ENCODE measurements around the gene DGKI.

DNA sequence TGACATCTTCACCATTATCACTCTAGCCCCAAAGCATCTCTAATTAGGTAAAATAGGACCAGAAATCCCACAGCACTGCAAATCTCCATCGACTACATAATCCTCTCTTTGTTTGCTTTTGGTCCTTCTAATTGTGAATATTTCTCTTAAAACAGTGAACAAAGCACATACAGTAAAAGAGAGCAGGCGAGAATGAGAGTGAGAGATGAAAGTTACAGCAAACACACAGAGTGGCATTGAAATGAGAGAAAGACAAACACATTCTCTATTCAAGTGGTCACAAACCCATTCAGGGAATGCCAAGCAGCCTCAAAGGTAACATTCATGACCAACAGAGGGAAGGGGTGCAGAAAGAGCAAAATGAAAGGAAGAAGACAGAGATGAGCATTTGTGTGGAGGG is 393.4 kb downstream of the DGKI start:
- no peak for TF ChIP-seq GATA2 (IDR thresholded peaks at IDR 0.05; ENCODE audit: low read depth, low read length)
- TF ChIP-seq GATA3 (IDR thresholded peaks at IDR 0.05; ENCODE audit: low read depth, low read length) = no peak

Measured in SH-SY5Y (cell line).